Mesenchymal stem cell (in vitro differentiated cells and primary cell): ENCODE data around the gene HHIPL2.

Source experiments
- DNase-seq: peaks from one replicate; pipeline ENCODE4 v3.0.0-alpha.2; 2013
- H2AFZ ChIP-seq: one replicate; pipeline ENCODE4 v1.6.1; 2013; ENCODE audit warnings: low read depth, mild to moderate bottlenecking, control low read depth, inconsistent platforms, low read length, moderate library complexity
- H2AK5ac ChIP-seq: 2 replicates; pipeline ENCODE4 v1.6.1; 2013; ENCODE audit warnings: low read length, moderate library complexity, mild to moderate bottlenecking, inconsistent platforms; ENCODE audit not compliant: severe bottlenecking
- H2BK120ac ChIP-seq: one replicate; pipeline ENCODE4 v1.6.1; 2013; ENCODE audit warnings: low read depth, mild to moderate bottlenecking, inconsistent platforms, low read length, moderate library complexity
- H2BK12ac ChIP-seq, 2 experiments: one replicate each; pipeline ENCODE4 v1.6.1; 2013; ENCODE audit warnings: inconsistent platforms in 2 of 2, low read length in 2 of 2, mild to moderate bottlenecking in 2 of 2, moderate library complexity in 2 of 2, control low read depth in 1 of 2
- H2BK15ac ChIP-seq: one replicate; pipeline ENCODE4 v1.6.1; 2013; ENCODE audit warnings: mild to moderate bottlenecking, low read depth, inconsistent platforms; ENCODE audit not compliant: poor library complexity, severe bottlenecking
- H2BK5ac ChIP-seq: 2 replicates; pipeline ENCODE4 v1.6.1; 2013; ENCODE audit warnings: low read depth, mild to moderate bottlenecking, low read length, control low read depth, inconsistent platforms; ENCODE audit not compliant: poor library complexity, severe bottlenecking
- H3K14ac ChIP-seq, 2 experiments: one replicate each; pipeline ENCODE4 v1.6.1; 2013; ENCODE audit warnings: inconsistent platforms in 2 of 2, low read length in 2 of 2, control low read depth in 1 of 2, mild to moderate bottlenecking in 1 of 2, moderate library complexity in 1 of 2
- H3K18ac ChIP-seq, 2 experiments: one replicate each; pipeline ENCODE4 v1.6.1; 2013; ENCODE audit warnings: inconsistent platforms in 2 of 2, low read length in 2 of 2, control low read depth in 1 of 2, low read depth in 1 of 2, mild to moderate bottlenecking in 1 of 2
- H3K23ac ChIP-seq, 2 experiments: one replicate each; pipeline ENCODE4 v1.6.1; 2013; ENCODE audit warnings: inconsistent platforms in 2 of 2, low read length in 2 of 2, mild to moderate bottlenecking in 2 of 2, moderate library complexity in 2 of 2, control low read depth in 1 of 2
- H3K27ac ChIP-seq: 2 replicates; pipeline ENCODE4 v1.5.1; 2013; ENCODE audit warnings: mild to moderate bottlenecking, moderate library complexity, low read length, control low read depth, inconsistent platforms; ENCODE audit not compliant: poor library complexity, severe bottlenecking
- H3K27me3 ChIP-seq, 2 experiments: 2 replicates each; pipeline versions ENCODE4 v1.6.1 to v1.7.0; 2013; ENCODE audit warnings: low read length in 2 of 2, mild to moderate bottlenecking in 2 of 2, moderate library complexity in 2 of 2, control low read depth in 1 of 2, inconsistent platforms in 1 of 2; ENCODE audit not compliant: control insufficient read depth in 1 of 2, insufficient read depth in 1 of 2
- H3K36me3 ChIP-seq, 2 experiments: 2 replicates each; pipeline versions ENCODE4 v1.6.1 to v1.7.0; 2013; ENCODE audit warnings: low read length in 2 of 2, control low read depth in 1 of 2, inconsistent platforms in 1 of 2, low read depth in 1 of 2, mild to moderate bottlenecking in 1 of 2; ENCODE audit not compliant: insufficient read depth in 2 of 2, control insufficient read depth in 1 of 2
- H3K4ac ChIP-seq, 2 experiments: one replicate each; pipeline ENCODE4 v1.6.1; 2013; ENCODE audit warnings: inconsistent platforms in 2 of 2, low read length in 2 of 2, mild to moderate bottlenecking in 2 of 2, moderate library complexity in 2 of 2, control low read depth in 1 of 2, low read depth in 1 of 2
- H3K4me1 ChIP-seq: 2 replicates; pipeline ENCODE4 v1.6.1; 2013; ENCODE audit warnings: low read depth, low read length, control low read depth; ENCODE audit not compliant: control insufficient read depth, insufficient read depth
- H3K4me2 ChIP-seq: 2 replicates; pipeline ENCODE4 v1.6.1; 2013; ENCODE audit warnings: low read length, mild to moderate bottlenecking, inconsistent platforms; ENCODE audit not compliant: poor library complexity, severe bottlenecking
- H3K4me3 ChIP-seq, 2 experiments: 2 replicates each; pipeline versions ENCODE4 v1.5.1 to v1.7.0; 2013; ENCODE audit warnings: low read length in 2 of 2, mild to moderate bottlenecking in 2 of 2, control low read depth in 1 of 2, low read depth in 1 of 2; ENCODE audit not compliant: insufficient read depth in 1 of 2
- H3K79me1 ChIP-seq: replicated peaks from 2 replicates; pipeline ENCODE4 v1.6.1; 2013; ENCODE audit warnings: mild to moderate bottlenecking, control low read depth, low read length, inconsistent platforms; ENCODE audit not compliant: poor library complexity, severe bottlenecking
- H3K9ac ChIP-seq: 2 replicates; pipeline ENCODE4 v1.7.0; 2013; ENCODE audit warnings: mild to moderate bottlenecking, low read length, moderate library complexity
- H3K9me3 ChIP-seq: 2 replicates; pipeline ENCODE4 v1.7.0; 2013; ENCODE audit warnings: mild to moderate bottlenecking, low read length; ENCODE audit not compliant: control insufficient read depth
- H4K8ac ChIP-seq: one replicate; pipeline ENCODE4 v1.6.1; 2013; ENCODE audit warnings: inconsistent platforms, mild to moderate bottlenecking, low read length, moderate library complexity
- H4K91ac ChIP-seq: one replicate; pipeline ENCODE4 v1.6.1; 2013; ENCODE audit warnings: mild to moderate bottlenecking, low read length, inconsistent platforms
- WGBS: methylation state at CpG from one replicate; pipeline ENCODE4 v1.1.7; 2013; ENCODE audit warnings: mixed read lengths; 5-methylcytosine and 5-hydroxymethylcytosine counted together

Gene HHIPL2

GRCh38 chr1:222552882-222553281, 5.0 kb upstream of the HHIPL2 start:
- no peak overlapping the region for H3K18ac ChIP-seq

DNA sequence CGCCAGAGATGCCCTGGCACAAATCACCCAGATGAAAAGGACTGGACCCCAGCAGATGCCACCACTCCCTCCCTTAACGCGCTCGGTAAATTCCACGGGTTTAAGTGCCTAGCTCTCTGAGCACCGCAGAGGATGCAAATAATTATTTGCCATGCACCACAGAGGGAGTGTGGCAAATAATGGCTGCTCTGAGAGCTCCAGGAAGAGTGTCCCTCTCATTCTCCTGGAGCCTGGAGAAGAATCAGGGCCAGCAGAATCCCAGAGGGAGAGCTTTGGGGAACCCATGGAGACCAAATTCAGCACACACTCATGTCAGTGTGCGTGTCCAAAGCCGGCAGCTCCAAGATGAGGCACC, 667 bp downstream of the HHIPL2 start:
- no peak for DNase-seq
- Histone ChIP-seq H2BK15ac (no peak overlapping the region), H3K4me1 (peaks cover 10% of the 10 kb centered on the region), H2BK12ac (no peak overlapping the region), H3K4ac (no peak overlapping the region), H4K8ac (no peak overlapping the region), H3K9me3 (no peaks in the 10 kb centered on the region), H3K18ac (no peak overlapping the region), H3K27me3 (no peaks in the 10 kb centered on the region), H3K23ac (no peak overlapping the region), H3K27ac (no peak overlapping the region), H3K36me3 (no peaks in the 10 kb centered on the region), H3K4me3 (peak overlapping the region in 1 of 2 experiments; percentile 42), H4K91ac (no peak overlapping the region), H2BK5ac (no peak overlapping the region), H2AFZ (no peak overlapping the region), H3K9ac (peak overlapping the region; percentile 63), H3K14ac (no peak overlapping the region), H2AK5ac (no peak overlapping the region), H3K4me2 (no peak overlapping the region), H3K79me1 (no peaks in the 10 kb centered on the region), H2BK120ac (no peak overlapping the region)
- 77% methylated on average over 8 of the region's 8 CpGs for WGBS

More at GRCh38 chr1:222552882-222553281, 5.0 kb upstream of the HHIPL2 start:
- no peaks in the 10 kb centered on the region for H3K27me3 ChIP-seq
- no peak overlapping the region for H2BK15ac ChIP-seq
- no peak overlapping the region for H3K23ac ChIP-seq
- no peak for DNase-seq
- H3K9me3 ChIP-seq: no peaks in the 10 kb centered on the region
- no peak overlapping the region for H4K91ac ChIP-seq
- no peak overlapping the region for H4K8ac ChIP-seq
- no peaks in the 10 kb centered on the region for H3K79me1 ChIP-seq
- peaks cover 4% of the 10 kb centered on the region for H3K4me1 ChIP-seq
- H3K4me3 ChIP-seq: no peak overlapping the region
- no peak overlapping the region for H3K27ac ChIP-seq
- no peak overlapping the region for H3K4ac ChIP-seq
- H3K36me3 ChIP-seq: peaks cover 10 to 31% of the 10 kb centered on the region in 2 experiments
- no peak overlapping the region for H3K4me2 ChIP-seq
- over 99% methylated on average over 5 of the region's 5 CpGs for WGBS
- no peak overlapping the region for H2AFZ ChIP-seq
- H2BK5ac ChIP-seq: no peak overlapping the region
- peak overlapping the region; percentile 78 for H3K9ac ChIP-seq
- H2BK12ac ChIP-seq: no peak overlapping the region
- no peak overlapping the region for H2BK120ac ChIP-seq
- no peak overlapping the region for H3K14ac ChIP-seq
- no peak overlapping the region for H2AK5ac ChIP-seq

DNA sequence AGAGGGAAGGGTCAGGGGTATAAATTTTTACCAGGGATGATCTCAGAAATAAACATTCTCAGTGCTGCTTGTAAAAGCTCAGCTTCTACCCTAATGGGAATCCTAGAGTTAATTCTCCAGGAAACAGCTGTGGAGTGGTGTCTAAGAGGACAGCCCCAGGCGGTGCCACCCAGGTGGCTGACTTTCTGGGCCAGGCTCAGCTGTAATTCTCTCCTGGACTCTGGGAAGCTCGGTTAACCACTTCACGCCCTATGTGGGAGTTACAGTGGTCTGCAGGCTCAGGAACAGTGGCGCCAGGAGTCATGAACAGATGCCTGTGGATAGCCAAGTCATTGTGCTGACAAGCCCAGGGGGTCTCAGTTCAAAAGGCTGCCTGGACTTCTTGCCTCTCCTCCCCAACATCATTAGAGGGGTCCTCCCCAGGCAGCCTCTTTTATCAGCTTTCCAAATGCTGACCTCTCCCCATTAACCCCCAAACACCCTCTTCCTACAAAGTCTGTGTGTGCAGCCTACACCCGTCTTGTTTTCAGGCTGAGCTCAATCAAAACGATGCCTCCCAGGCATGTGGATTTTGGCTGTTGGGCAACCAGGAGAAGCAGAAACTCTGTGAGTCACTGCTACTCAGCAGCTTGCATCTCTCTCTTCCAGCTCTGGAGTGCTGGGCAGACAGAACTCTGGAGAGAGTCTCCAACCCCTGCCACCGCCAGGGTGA, 1.2 kb downstream of the HHIPL2 start:
- Histone ChIP-seq H3K9ac (peak overlapping the region; percentile 65), H2BK15ac (no peak overlapping the region), H4K8ac (no peak overlapping the region), H2BK12ac (no peak overlapping the region), H3K27ac (no peak overlapping the region), H3K9me3 (no peaks in the 10 kb centered on the region), H2AK5ac (no peak overlapping the region), H2AFZ (no peak overlapping the region), H2BK120ac (no peak overlapping the region), H3K23ac (no peak overlapping the region), H3K18ac (no peak overlapping the region), H3K4ac (no peak overlapping the region), H3K4me2 (no peak overlapping the region), H3K36me3 (no peaks in the 10 kb centered on the region), H3K4me1 (peaks cover 10% of the 10 kb centered on the region), H3K79me1 (no peaks in the 10 kb centered on the region), H3K4me3 (peak overlapping the region in 1 of 2 experiments; percentile 42), H4K91ac (no peak overlapping the region), H2BK5ac (no peak overlapping the region), H3K27me3 (no peaks in the 10 kb centered on the region), H3K14ac (no peak overlapping the region)
- 27% methylated on average over 7 of the region's 7 CpGs for WGBS
- peak; percentile 74 for DNase-seq

GRCh38 chr1:222546091-222546490, 1.8 kb downstream of the HHIPL2 start:
- no peak overlapping the region for H3K14ac ChIP-seq
- H3K23ac ChIP-seq: no peak overlapping the region
- H3K4ac ChIP-seq: no peak overlapping the region
- H3K79me1 ChIP-seq: no peaks in the 10 kb centered on the region
- no peak overlapping the region for H2BK5ac ChIP-seq
- H3K36me3 ChIP-seq: no peaks in the 10 kb centered on the region
- H3K27ac ChIP-seq: no peak overlapping the region
- no peak overlapping the region for H4K8ac ChIP-seq
- no peak overlapping the region for H2BK15ac ChIP-seq
- no peak overlapping the region for H4K91ac ChIP-seq
- H3K4me1 ChIP-seq: peaks cover 10% of the 10 kb centered on the region
- H2AK5ac ChIP-seq: no peak overlapping the region
- H3K27me3 ChIP-seq: no peaks in the 10 kb centered on the region
- WGBS: 71% methylated on average over 6 of the region's 7 CpGs
- no peak for DNase-seq
- H3K18ac ChIP-seq: no peak overlapping the region
- peak overlapping the region; percentile 65 for H3K9ac ChIP-seq
- no peak overlapping the region for H2BK120ac ChIP-seq
- peak overlapping the region in 1 of 2 experiments; percentile 14 for H3K4me3 ChIP-seq
- H2BK12ac ChIP-seq: no peak overlapping the region
- no peak overlapping the region for H3K4me2 ChIP-seq
- no peak overlapping the region for H2AFZ ChIP-seq
- no peaks in the 10 kb centered on the region for H3K9me3 ChIP-seq
